Stimulated activated CD4-positive, alpha-beta T cell treated with anti-CD3 and anti-CD28 coated beads, Interleukin-2, amount 100 ng/mL, for 4 hours (primary cell): ENCODE data around the gene COG5.
"Not testable (repeated sequence)": the region's sequence is repeated elsewhere in the genome, so short reads cannot be mapped to it uniquely, and the experiment has no call there.

ENCODE experiments used
- DNase-seq: peaks from one replicate; pipeline ENCODE4 v3.0.0-alpha.2; 2020; ENCODE audit warnings: low read depth

COG5 gene

DNA sequence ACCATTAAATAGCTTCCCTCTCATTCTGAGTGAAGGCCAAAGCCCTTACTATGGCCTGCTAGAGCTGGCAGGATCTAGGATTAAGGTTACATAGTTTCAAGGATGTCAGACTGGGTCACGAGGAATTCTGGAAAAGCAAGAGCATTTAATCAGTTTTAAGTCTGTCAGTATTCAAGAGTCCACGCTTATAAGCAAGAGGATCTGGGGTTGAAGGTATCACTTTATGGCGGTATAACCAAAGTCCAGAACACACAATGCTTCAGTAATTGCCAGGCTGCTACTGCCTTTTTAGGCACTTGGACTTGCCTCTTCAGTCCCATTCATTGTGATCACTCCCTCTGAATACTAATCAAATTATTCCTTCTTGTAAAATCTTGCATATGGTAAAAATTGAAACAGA is 293.9 kb downstream of the COG5 start:
- no peak for DNase-seq

DNA sequence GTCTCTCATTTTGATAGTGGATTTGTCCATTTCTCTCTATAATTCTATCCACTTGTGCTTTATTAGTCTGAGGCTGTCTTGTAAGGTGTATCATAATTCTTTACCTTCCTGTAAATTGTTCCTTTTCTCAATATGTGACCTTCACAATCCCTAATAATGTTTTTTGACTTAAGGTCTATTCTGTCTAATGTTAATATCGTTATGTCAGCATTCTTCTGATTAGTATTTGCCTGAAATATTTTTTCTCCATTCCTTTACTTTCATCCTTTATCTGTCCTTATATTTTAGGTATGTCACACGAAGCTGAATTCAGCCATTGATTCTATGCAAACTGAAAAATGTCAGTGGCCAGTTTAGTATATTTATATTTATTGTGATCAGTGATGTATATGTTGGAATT is 295.1 kb downstream of the COG5 start:
- DNase-seq = no peak

- DNase-seq = no peak
Measured at GRCh38 chr7:107267138-107267537, 296.6 kb downstream of the COG5 start.

DNA sequence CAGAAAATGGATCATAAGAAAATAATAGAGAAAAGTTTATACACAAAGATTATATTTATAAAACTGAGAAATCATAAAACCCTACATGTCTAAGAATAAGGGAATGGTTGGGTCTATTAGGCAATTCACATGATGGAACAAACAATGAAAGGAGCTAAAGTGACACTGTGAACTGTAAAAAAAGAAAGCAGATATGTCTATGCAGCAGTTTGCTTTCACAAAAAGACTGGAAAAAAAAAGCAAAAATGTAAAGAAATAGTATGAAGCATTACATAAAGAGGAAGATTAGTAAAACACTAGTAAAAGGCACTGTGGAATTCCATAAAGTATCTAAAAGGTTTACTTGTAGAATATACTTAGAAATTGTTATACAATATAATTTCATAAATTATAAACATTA is 299.0 kb downstream of the COG5 start:
- DNase-seq = no peak

DNA sequence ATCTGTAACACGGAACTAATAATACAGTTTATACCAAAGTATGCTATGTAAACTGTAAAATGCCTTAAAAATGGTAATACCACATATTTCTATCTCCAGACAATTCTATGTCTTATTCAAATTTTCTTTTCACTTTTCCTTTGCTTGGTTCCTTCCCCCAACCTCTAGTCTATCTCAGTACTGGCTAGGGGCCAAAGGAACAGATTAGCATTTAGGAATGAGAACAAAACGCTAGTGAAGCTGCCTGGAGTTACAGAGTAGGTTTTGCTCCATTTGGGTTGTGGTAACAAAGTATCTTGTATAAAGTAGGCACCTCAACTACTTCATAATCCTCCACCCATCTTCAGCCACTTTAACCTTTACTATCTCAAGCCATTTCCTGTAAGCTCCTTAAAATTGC is 300.9 kb downstream of the COG5 start:
- no peak for DNase-seq

- no peak for DNase-seq
Measured at GRCh38 chr7:107258737-107259136, 305.0 kb downstream of the COG5 start.

DNA sequence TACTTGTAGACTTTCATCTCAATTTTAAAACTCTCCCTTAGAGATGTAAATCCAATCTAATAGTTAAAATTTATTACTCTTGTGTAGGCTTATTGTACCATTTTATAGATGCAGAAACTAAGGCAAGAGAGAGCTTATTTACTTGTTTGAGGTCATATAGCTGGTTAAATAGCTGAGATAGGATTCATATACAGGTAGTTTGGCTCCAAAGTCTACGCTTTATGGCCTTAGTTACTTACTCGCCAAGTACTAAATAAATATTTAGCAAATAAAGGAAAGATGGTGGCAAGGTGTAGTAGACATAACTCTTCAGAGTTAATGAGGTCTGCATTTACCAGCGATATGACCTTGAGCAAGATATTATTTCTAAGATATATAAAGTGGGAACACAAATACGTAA is 308.1 kb downstream of the COG5 start:
- no peak for DNase-seq

- no peak for DNase-seq
Measured at GRCh38 chr7:107254398-107254985, 309.2 kb downstream of the COG5 start.

DNA sequence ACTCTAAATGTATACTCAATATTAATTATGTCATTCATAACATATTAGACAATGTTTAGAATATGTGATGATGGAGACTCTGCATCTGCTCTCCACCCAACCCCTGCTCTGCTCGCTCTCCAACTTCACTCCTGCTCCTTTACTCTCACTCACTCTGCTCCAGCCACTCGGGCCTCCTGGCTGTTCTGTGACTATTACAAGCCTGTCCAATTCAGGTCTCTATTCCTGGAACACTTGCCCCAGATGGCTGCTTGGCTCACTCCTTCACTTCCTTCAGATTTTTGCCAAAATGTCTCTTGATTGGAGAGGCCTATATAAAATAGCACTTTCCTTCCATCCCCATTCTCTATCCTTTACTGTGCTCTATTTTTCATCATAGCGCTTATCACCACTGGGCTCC is 310.1 kb downstream of the COG5 start:
- DNase-seq = no peak

- no peak for DNase-seq
Measured at GRCh38 chr7:107251963-107252362, 311.8 kb downstream of the COG5 start.

DNA sequence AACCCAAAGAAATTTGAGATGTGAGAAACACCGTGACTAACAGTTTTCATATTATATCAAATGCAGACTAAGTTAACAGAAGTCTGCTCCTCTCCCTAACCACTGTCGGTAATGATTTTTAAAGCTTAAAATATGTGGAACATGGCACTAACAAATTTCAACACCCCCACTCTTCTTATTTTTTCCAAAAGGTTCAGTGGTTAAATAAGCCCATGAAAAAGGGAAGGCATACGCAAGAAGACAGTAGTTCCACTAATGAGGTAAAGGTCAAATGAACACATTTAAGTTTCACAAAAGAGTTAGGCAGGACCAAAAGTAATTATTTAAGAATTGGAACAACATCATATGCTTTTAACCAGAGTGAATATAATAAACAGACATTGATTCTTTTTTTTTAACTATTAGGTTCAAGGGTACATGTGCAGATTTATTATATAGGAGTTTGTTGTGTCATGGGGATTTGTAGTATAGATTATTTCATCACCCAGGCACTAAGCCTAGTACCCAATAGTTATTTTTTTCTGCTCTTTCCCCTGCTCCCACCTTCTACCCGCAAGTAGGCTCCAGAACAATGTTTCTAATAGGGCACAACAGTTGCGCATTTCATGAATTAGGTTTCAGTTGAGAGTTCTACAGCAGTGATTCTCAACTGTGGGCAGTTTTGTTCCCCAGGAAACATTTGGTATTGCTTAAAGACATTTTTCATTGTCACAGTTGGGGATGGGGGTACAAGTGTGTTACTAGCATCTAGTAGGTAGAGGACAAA is 315.0 kb downstream of the COG5 start:
- DNase-seq = no peak

- not testable (repeated sequence) for DNase-seq
Measured at GRCh38 chr7:107246836-107247235, 316.9 kb downstream of the COG5 start.

- DNase-seq = no peak
Measured at GRCh38 chr7:107244613-107245012, 319.1 kb downstream of the COG5 start.

DNA sequence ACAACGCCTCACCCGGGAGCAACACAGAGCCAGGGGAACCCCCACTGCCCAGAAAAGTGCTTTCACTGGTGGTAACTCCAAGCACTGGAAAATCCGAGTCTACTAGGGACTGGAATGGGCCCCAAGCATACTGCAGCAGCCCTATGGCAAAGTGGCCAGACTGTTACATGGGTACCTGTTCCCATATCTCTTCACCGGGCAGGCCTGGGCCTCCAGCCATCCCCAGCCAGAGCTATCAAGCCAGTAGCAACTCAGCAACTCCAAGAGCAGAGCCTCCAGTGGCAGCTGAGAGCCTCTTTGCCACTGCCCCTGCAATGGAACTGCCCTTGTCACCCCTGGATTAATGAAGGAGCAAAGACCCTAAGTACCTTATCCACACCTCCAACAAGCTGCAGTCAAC is 321.5 kb downstream of the COG5 start:
- no peak for DNase-seq

GRCh38 chr7:107237451-107237850 is 326.3 kb downstream of the COG5 start:
- no peak for DNase-seq

- no peak for DNase-seq
Measured at GRCh38 chr7:107236862-107237261, 326.9 kb downstream of the COG5 start.

GRCh38 chr7:107234436-107234835 is 329.3 kb downstream of the COG5 start:
- DNase-seq = no peak

- no peak for DNase-seq
Measured at GRCh38 chr7:107233981-107234380, 329.7 kb downstream of the COG5 start.

GRCh38 chr7:107233174-107233573 is 330.5 kb downstream of the COG5 start:
- no peak for DNase-seq

DNA sequence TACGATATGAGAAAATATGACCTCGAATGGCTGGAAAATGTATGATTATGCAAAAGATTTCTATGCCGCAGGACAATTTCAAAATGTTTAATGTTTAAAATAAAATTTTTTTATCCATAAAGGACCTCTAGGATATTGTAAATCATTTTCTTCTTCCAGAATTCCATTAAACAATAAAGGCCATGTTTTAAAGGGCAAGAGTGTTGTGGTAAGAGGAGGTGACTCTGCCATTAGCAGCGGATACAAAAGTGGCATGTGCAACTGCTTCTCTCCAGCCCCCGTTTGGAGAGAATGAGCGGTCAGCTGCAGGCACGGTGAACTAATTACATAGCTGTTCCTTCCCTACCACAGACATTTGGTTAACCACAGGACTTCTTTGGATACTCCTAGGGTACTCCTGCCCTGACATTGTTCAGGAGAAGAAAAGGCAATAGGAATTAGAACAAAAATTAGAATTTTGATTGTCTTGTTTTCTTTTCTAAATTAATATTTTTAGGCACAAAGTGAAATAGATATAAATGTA is 331.1 kb downstream of the COG5 start:
- no peak for DNase-seq

DNA sequence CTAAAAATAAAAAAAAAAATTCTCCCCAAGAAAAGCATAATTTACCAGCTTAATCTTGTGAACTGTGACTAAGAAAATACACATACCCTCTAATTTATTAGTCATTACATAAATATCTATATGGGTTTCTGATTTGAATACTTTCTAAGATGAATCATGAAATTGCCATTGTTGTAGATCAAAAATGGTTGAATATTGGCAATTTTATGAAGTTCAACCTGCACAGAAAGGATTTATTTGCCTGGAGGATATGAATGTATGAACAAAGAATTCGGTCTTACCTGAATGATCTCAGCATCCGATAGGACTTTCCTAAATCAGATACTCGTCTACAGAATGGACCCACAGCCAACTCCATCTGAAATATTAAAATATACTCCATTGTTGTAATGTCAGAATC is 333.4 kb downstream of the COG5 start:
- DNase-seq = no peak

DNA sequence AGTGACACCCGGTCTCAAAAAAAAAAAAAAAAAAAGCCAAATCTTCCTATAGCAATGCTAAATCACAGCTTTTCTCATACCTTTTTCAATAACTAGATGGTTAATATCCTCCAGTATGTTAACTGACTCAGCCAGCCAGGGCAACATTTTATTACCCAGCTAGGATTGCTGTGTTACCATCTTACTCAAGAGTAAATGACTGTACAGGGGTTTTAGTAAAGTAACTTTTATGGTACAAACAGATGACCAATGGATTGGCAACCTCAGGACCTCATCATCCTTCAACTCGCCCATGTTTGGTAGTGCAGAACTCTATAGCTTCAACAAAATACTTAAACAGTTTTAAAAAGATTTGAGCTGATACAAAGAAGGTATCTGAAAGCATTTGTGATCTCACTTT is 335.4 kb downstream of the COG5 start:
- DNase-seq = no peak

DNA sequence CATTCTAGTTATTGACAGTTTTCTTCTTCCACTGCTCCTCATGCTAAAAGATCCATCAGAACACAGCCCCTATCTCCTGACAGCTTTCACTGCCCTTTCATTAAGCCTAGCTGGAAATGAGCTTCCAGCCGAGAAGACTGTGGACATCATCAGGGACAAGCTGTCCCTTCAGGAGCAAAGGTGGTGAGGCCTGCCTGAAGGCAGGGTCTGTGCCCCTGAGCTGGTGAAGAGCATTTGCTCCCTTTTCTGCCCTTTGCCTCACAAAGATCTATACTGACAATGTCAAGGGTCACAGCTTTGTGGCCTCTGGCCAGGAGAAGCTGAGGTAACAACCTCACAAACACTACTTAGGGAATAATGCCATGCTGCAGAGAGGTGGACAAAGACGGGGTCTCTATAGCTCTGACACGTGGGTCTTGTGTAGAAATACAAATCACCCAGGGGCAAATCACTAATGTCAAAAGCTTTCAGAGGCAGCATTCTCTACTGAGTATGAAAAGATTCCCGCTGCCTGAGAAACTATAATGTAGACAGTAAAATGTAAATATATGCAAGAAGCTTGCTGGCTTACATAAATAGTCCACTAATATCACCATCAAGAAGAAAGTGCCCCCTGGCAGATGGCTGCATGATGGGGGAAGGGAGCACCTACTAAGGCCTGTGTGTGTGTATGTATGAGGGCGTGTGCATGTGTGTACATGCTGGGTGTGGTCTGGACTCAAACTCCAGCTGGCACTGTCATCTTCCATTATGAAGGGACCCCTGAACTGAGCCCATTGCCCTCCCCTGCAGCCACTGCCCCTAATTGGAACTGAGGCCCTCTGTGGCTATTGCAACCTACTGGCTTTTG is 339.1 kb downstream of the COG5 start:
- DNase-seq = no peak
